Retinal pigment epithelial cell (primary cell): Measurements from ENCODE around the gene RNASEH2C.
A peak's percentile ranks its signal among the peaks of the same experiment; 100 is the strongest.

Experiments used
- DNase-seq: peaks from one replicate; pipeline ENCODE4 v3.0.0-alpha.2; 2010; ENCODE audit warnings: low read depth
- H3K4me3 ChIP-seq: 2 replicates; pipeline ENCODE4 v1.5.1; 2011; ENCODE audit warnings: mild to moderate bottlenecking, low read length, control low read depth, moderate library complexity
- CTCF ChIP-seq: conservative IDR thresholded peaks from 2 replicates; pipeline ENCODE4 v1.5.1; 2011; ENCODE audit warnings: low read depth, low read length, control low read depth, inconsistent platforms

The RNASEH2C gene

GRCh38 chr11:65716774-65717405, 3.7 kb downstream of the RNASEH2C start:
- no peak for TF ChIP-seq CTCF
- DNase-seq = no peak
- no peak overlapping the region for H3K4me3 ChIP-seq

- H3K4me3 ChIP-seq = no peak overlapping the region
- no peak for TF ChIP-seq CTCF
- no peak for DNase-seq
Observed at GRCh38 chr11:65716302-65716701, 4.3 kb downstream of the RNASEH2C start.

GRCh38 chr11:65714433-65714832, 6.2 kb downstream of the RNASEH2C start:
- H3K4me3 ChIP-seq = no peak overlapping the region
- no peak for DNase-seq
- no peak for TF ChIP-seq CTCF

- no peak overlapping the region for H3K4me3 ChIP-seq
- DNase-seq = no peak
- TF ChIP-seq CTCF = no peak
Observed at GRCh38 chr11:65713212-65713969, 7.2 kb downstream of the RNASEH2C start.

- TF ChIP-seq CTCF = no peak
- peak overlapping the region; percentile 79 for H3K4me3 ChIP-seq
- DNase-seq = no peak
Observed at GRCh38 chr11:65712633-65713076, 7.9 kb downstream of the RNASEH2C start.

- DNase-seq = peak; percentile 92
- TF ChIP-seq CTCF = peak; percentile 98
- H3K4me3 ChIP-seq = peak within 1 kb of the TSS; percentile 79
Observed at GRCh38 chr11:65711785-65712632, 8.6 kb downstream of the RNASEH2C start, which contains the start of gene KAT5. TSS of gene KAT5 (plus strand) at chr11:65712252. CDS start at chr11:65712268, 16 bp downstream.
